Spleen (tissue), 11 donors: ENCODE results near the gene FREY1. TPM values are rescaled to one million over a fixed set of nuclear protein-coding genes. Genes with fewer than 3 reads are reported as not detected.
A peak's percentile ranks its signal among the peaks of the same experiment; 100 is the strongest.

Experiments
- DNase-seq: peaks from one replicate; pipeline ENCODE4 v3.0.0-alpha.2; 2020
- H3K27ac ChIP-seq, 8 donors: fragments of 200-600 bp; sonication (generic) in 7 of 8; 1 replicate in 4 of 8; 2 replicates in 4 of 8; pipeline versions ENCODE4 v1.5.0 to v1.8.0; 2016 to 2021; ENCODE audit warnings: inconsistent platforms in 4 of 8, mild to moderate bottlenecking in 4 of 8, moderate library complexity in 1 of 8
- H3K27me3 ChIP-seq, 7 donors: fragments of 200-600 bp; sonication (generic) in 6 of 7; replicated peaks in 1 of 7; 1 replicate in 4 of 7; 2 replicates in 3 of 7; pipeline versions ENCODE4 v1.5.0 to v1.8.0; 2016 to 2021; ENCODE audit warnings: inconsistent platforms in 3 of 7, mild to moderate bottlenecking in 1 of 7
- H3K36me3 ChIP-seq, 6 donors: fragments of 200-600 bp; sonication (generic) in 5 of 6; 1 replicate in 4 of 6; 2 replicates in 2 of 6; pipeline versions ENCODE4 v1.5.0 to v1.8.0; 2016 to 2021; ENCODE audit warnings: inconsistent platforms in 2 of 6
- H3K4me1 ChIP-seq, 6 donors: fragments of 200-600 bp; sonication (generic) in 5 of 6; 1 replicate in 3 of 6; 2 replicates in 3 of 6; pipeline versions ENCODE4 v1.5.0 to v1.8.0; 2016 to 2021; ENCODE audit warnings: inconsistent platforms in 3 of 6
- H3K4me3 ChIP-seq, 8 donors: fragments of 200-600 bp; sonication (generic) in 7 of 8; 1 replicate in 4 of 8; 2 replicates in 4 of 8; pipeline versions ENCODE4 v1.5.0 to v1.8.0; 2016 to 2021; ENCODE audit warnings: inconsistent platforms in 4 of 8, mild to moderate bottlenecking in 4 of 8, moderate library complexity in 2 of 8
- H3K9me3 ChIP-seq, 8 donors: fragments of 200-600 bp; sonication (generic) in 7 of 8; 1 replicate in 4 of 8; 2 replicates in 4 of 8; pipeline versions ENCODE4 v1.5.0 to v1.8.0; 2016 to 2021; ENCODE audit warnings: inconsistent platforms in 4 of 8
- POLR2A ChIP-seq, 3 donors: fragments of 450-650 bp; IDR thresholded peaks; one replicate each; pipeline ENCODE4 v1.5.1; 2017; ENCODE audit warnings: antibody characterized with exemption in 3 of 3, mild to moderate bottlenecking in 1 of 3
- POLR2AphosphoS5 ChIP-seq, 3 donors: sonication (generic); formaldehyde crosslinking; IDR thresholded peaks; one replicate each; pipeline ENCODE4 v1.5.1; 2017; ENCODE audit warnings: antibody characterized with exemption in 3 of 3
- WGBS, 5 donors: extraction: QIAGEN DNeasy Blood & Tissue Kit in 3 of 5; methylation state at CpG; one replicate each; pipeline versions ENCODE4 v1.1.5 to v1.1.7; 2013 to 2018; 5-methylcytosine and 5-hydroxymethylcytosine counted together
- intact Hi-C: fragments of 100-400 bp; cut with DNase I; formaldehyde crosslinking; loops from one replicate; pipeline ENCODE4 v1.15.0; 2023; ENCODE audit warnings: low total_unique reads
- polyA plus RNA-seq, 3 donors: library from polyadenylated mRNA; stranded (reverse); fragments of 200-250 nt; gene quantifications; one replicate each; pipeline ENCODE4 v1.2.1, GENCODE V29; 2013
- total RNA-seq, 7 donors: library from RNA; depleted of rRNA in 3 of 7; stranded (reverse); fragments of >200 nt in 3 of 7; fragmentation: NEBNext Ultra II Directional in 4 of 7; extraction: Animal tissue kit (Norgen Biotek cat#: 25700) in 4 of 7; gene quantifications; one replicate each; pipeline versions ENCODE4 v1.1.0 to v1.2.1, GENCODE V29; 2016 to 2021
- TF ChIP-seq, protein P1 (sequence below), 11 experiments: fragments of 200-600 bp in 7 of 11; fragments of 450-650 bp in 4 of 11; sonication (generic) in 4 of 11; IDR thresholded peaks in 8 of 11; conservative IDR thresholded peaks in 3 of 11; 1 replicate in 7 of 11; 2 replicates in 4 of 11; pipeline versions ENCODE4 v1.4.0 to v1.8.0; 2016 to 2021; ENCODE audit warnings: antibody characterized with exemption in 11 of 11, inconsistent platforms in 4 of 11, mild to moderate bottlenecking in 1 of 11
- donor health status: healthy with polysubstance abuse.
- donor health status: DM: no; HTN: no; CAD: no; lungs with moderate emphysema.
- donor health status: DM: no; HTN: no; CAD: no.
- donor health status: Bipolar disorder and iron deficiency.
- donor health status: healthy.
- donor health status: DM: no; HTN: no; CAD: no.
- donor health status: DM: yes; HTN: yes; CAD: no.

FREY1 gene
- total and polyA plus RNA-seq, 10 donors: 0.13 to 2.0 (median 0.79) TPM; not detected in 2

DNA sequence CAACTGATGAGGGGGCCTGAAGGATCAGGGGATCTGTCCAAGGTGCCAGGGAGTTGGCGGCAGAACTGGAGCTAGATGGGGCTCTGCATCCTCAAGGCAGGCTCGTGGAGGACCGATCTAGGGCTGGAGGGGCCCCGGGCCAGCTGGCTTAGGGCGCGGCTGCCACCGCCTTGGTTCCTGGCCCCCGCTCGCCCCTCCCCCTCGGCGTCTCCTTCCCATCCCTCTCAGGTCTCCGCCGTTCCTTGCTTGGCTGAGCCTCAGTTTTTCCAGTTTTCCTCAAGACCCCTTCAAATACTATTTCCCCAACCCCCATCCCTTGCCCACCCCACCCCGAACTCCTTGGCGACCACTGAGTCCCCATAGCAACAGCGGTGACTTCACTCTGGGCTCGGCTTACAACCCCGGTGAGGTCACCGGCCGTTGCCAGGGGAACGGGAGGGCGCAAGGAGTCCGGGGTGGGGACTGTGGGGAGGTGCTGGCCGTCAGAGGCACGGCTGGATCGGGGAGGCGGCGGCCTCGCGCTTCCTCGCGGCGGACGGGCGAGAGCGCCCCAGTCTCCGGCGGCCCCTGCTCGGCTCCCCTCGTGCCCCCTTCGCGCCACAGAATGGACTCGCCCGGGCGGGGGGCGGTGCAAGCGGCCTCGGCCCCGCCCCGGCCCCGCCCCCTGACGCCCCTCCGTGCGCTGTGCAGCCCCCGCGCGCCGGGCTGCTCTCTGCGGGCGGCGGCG is 7.5 kb downstream of the FREY1 start:
- TF ChIP-seq, protein P1, sequence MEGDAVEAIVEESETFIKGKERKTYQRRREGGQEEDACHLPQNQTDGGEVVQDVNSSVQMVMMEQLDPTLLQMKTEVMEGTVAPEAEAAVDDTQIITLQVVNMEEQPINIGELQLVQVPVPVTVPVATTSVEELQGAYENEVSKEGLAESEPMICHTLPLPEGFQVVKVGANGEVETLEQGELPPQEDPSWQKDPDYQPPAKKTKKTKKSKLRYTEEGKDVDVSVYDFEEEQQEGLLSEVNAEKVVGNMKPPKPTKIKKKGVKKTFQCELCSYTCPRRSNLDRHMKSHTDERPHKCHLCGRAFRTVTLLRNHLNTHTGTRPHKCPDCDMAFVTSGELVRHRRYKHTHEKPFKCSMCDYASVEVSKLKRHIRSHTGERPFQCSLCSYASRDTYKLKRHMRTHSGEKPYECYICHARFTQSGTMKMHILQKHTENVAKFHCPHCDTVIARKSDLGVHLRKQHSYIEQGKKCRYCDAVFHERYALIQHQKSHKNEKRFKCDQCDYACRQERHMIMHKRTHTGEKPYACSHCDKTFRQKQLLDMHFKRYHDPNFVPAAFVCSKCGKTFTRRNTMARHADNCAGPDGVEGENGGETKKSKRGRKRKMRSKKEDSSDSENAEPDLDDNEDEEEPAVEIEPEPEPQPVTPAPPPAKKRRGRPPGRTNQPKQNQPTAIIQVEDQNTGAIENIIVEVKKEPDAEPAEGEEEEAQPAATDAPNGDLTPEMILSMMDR (IDR thresholded peaks at IDR 0.05 in 8 of 11, conservative IDR thresholded peaks at IDR 0.05 in 3 of 11): no peak
- TF ChIP-seq POLR2AphosphoS5 (IDR thresholded peaks at IDR 0.05): peak in 2 of 3 donors; percentile 37 to 43
- Histone ChIP-seq H3K36me3 (peaks cover 0 to 3% (median 0%) of the 10 kb centered on the region in 6 donors), H3K9me3 (no peaks in the 10 kb centered on the region), H3K27me3 (peaks cover 0 to 67% (median 13%) of the 10 kb centered on the region in 7 donors), H3K4me1 (peaks cover 5 to 24% (median 16%) of the 10 kb centered on the region in 6 donors), H3K4me3 (peak overlapping the region; percentile 31 to 78 (median 53)), H3K27ac (peak overlapping the region in 4 of 8 donors; percentile 31 to 62 (median 49))
- intact Hi-C loops: no loop called here
- WGBS, 5 donors: 1 to 3% (median 1%) methylated on average over 24 to 62 of the region's 62 CpGs
- DNase-seq: peak; percentile 88

DNA sequence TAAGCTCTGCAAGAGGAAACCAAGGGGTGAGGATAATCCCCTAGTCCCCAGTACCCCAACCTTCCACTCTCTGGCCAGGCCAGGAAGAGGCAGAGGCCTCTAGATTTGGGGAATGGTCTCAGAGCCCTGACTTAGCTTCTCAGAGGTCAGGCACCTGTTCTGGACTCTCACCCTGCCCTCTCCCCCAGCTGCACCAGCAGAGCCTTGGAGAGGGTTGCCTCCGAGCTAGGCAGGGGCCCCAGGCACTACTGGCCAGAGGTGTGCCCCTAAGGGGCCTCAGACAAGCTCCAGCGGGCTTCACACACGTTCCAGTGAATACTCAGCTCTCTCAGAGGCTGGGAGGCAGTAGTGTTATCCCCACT is 8.0 kb downstream of the FREY1 start:
- Histone ChIP-seq H3K36me3 (peaks cover 0 to 2% (median 0%) of the 10 kb centered on the region in 6 donors), H3K27ac (no peak overlapping the region), H3K9me3 (no peaks in the 10 kb centered on the region), H3K4me1 (peaks cover 5 to 24% (median 16%) of the 10 kb centered on the region in 6 donors), H3K4me3 (peak overlapping the region in 6 of 8 donors; percentile 46 to 78 (median 55)), H3K27me3 (peaks cover 0 to 70% (median 13%) of the 10 kb centered on the region in 7 donors)
- TF ChIP-seq, protein P1 (IDR thresholded peaks at IDR 0.05 in 8 of 11, conservative IDR thresholded peaks at IDR 0.05 in 3 of 11): no peak
- TF ChIP-seq POLR2A (IDR thresholded peaks at IDR 0.05) (no peak), POLR2AphosphoS5 (IDR thresholded peaks at IDR 0.05) (no peak)
- intact Hi-C loops: no loop called here
- no peak for DNase-seq
- 9 to 20% (median 14%) methylated on average over 3 of the region's 3 CpGs; no CpG with 5 or more reads in 1 of the 5 donors for WGBS, 5 donors

DNA sequence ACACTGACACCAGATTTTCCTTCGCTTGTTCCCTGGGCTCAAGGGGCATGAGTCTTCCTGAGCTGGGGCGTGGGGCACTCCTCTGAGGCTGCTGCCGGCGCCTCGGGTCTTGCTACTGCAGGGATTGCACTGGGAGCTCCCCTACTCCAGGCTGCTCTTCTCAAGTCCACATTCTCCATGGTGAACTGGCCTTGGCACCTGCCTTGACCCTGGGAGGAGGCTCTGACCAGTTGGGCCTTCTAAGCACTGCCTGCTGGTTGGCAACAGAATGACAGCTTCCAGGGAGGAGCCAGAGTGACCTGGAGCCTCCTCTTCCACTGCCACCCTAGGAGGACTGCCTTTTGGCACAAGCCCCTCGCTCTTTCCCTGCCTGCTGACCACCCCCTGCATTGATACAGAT is 9.5 kb downstream of the FREY1 start:
- H3K4me1 ChIP-seq: peaks cover 5 to 24% (median 16%) of the 10 kb centered on the region in 6 donors
- H3K9me3 ChIP-seq: no peaks in the 10 kb centered on the region
- no peak for DNase-seq
- no peak overlapping the region for H3K4me3 ChIP-seq
- no peak overlapping the region for H3K27ac ChIP-seq
- WGBS, 5 donors: 69 to 90% (median 85%) methylated on average over 4 to 6 of the region's 6 CpGs
- H3K36me3 ChIP-seq: no peaks in the 10 kb centered on the region
- no peak for TF ChIP-seq POLR2A (IDR thresholded peaks at IDR 0.05)
- TF ChIP-seq, protein P1 (IDR thresholded peaks at IDR 0.05 in 8 of 11, conservative IDR thresholded peaks at IDR 0.05 in 3 of 11): no peak
- no peak for TF ChIP-seq POLR2AphosphoS5 (IDR thresholded peaks at IDR 0.05)
- intact Hi-C loops: no loop called here
- H3K27me3 ChIP-seq: peaks cover 0 to 75% (median 13%) of the 10 kb centered on the region in 7 donors

DNA sequence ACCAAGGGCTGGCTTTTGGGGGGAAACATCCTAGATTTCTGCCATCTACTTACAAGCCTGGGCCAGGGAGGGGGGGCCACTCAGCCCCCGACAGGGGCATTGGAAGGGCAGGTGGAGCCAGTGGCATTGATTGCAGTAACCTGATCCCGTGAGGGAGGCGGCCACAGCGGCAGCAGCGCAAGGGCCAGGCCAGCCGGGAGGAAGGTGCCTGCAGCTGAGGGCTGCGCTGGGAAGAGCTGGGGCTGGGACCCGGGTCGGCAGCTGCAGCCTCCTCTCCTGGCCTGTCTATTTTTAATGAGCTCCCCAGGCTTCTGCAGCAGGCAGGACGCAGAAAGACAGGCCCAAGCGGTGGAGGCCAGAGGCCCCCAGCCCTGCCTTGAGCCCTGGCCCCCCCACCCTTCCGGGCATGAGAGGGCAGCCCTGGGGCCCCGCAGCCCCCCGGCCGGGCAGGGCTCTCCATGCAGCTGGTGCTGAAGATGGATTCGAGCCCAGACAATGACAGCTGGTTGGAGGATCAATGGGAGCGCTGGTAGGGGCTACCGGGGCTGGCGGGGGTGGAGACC is 10.6 kb downstream of the FREY1 start:
- Histone ChIP-seq H3K4me1 (peaks cover 5 to 24% (median 16%) of the 10 kb centered on the region in 6 donors), H3K36me3 (no peaks in the 10 kb centered on the region), H3K27me3 (peaks cover 0 to 75% (median 13%) of the 10 kb centered on the region in 7 donors), H3K9me3 (no peaks in the 10 kb centered on the region), H3K4me3 (no peak overlapping the region), H3K27ac (no peak overlapping the region)
- 21 to 33% (median 27%) methylated on average over 11 to 19 of the region's 19 CpGs for WGBS, 5 donors
- TF ChIP-seq, protein P1 (IDR thresholded peaks at IDR 0.05 in 8 of 11, conservative IDR thresholded peaks at IDR 0.05 in 3 of 11): no peak
- TF ChIP-seq POLR2AphosphoS5 (IDR thresholded peaks at IDR 0.05) (no peak), POLR2A (IDR thresholded peaks at IDR 0.05) (no peak)
- intact Hi-C loops: no loop called here
- no peak for DNase-seq
